ENCODE results near the gene SH2D3A. TPM values are rescaled to one million over a fixed set of nuclear protein-coding genes. Genes with fewer than 3 reads are reported as not detected.

Gene SH2D3A
- total RNA-seq, 1 experiment from 2014 or later: 75.7 TPM

- Histone ChIP-seq H3K4me1 (ENCODE audit: control insufficient read depth in 1 of 2, insufficient read depth in 2 of 2, low read length in 2 of 2) (peaks cover 13 to 15% of the 10 kb centered on the region in 2 experiments; a peak in 3 of 4 replicates), H3K27ac (ENCODE audit: low read depth, low read length) (no peak overlapping the region), H2AFZ (ENCODE audit: low read depth, low read length, poor library complexity, severe bottlenecking) (no peak overlapping the region), H3K27me3 (ENCODE audit: insufficient read depth, low read length) (no peaks in the 10 kb centered on the region), H3K36me3 (ENCODE audit: control insufficient read depth in 1 of 2, insufficient read depth in 2 of 2, low read length in 2 of 2) (no peaks in the 10 kb centered on the region), H3K4me2 (ENCODE audit: low read length) (no peak overlapping the region), H3K9me3 (ENCODE audit: control insufficient read depth in 1 of 2, insufficient read depth in 1 of 2, low read depth in 1 of 2, low read length in 2 of 2) (no peaks in the 10 kb centered on the region), H3K79me2 (ENCODE audit: insufficient read depth, low read length) (no peaks in the 10 kb centered on the region), H4K20me1 (ENCODE audit: insufficient read depth) (no peaks in the 10 kb centered on the region), H3K4me3 (replicated peaks in 1 of 2; ENCODE audit: low read depth in 1 of 2, low read length in 2 of 2) (no peak overlapping the region), H3K9ac (ENCODE audit: low read length) (no peak overlapping the region), H3K9me2 (ENCODE audit: insufficient read depth) (no peaks in the 10 kb centered on the region)
- ChIA-PET POLR2A (interaction anchor here (0.8 kb wide), 1 partner anchor 12 kb away, joined by 3 read pairs; no protein-coding TSS in a partner anchor), RAD21 (ENCODE audit: low non-redundant PET in 1 of 2, low total read pairs in 2 of 2, uncharacterized antibody in 2 of 2, unreplicated experiment in 2 of 2) (no interaction called here), CTCF (no interaction called here)
- TF ChIP-seq SIN3A (IDR thresholded peaks at IDR 0.05; ENCODE audit: low read depth): no peak
- TF ChIP-seq, protein P1, sequence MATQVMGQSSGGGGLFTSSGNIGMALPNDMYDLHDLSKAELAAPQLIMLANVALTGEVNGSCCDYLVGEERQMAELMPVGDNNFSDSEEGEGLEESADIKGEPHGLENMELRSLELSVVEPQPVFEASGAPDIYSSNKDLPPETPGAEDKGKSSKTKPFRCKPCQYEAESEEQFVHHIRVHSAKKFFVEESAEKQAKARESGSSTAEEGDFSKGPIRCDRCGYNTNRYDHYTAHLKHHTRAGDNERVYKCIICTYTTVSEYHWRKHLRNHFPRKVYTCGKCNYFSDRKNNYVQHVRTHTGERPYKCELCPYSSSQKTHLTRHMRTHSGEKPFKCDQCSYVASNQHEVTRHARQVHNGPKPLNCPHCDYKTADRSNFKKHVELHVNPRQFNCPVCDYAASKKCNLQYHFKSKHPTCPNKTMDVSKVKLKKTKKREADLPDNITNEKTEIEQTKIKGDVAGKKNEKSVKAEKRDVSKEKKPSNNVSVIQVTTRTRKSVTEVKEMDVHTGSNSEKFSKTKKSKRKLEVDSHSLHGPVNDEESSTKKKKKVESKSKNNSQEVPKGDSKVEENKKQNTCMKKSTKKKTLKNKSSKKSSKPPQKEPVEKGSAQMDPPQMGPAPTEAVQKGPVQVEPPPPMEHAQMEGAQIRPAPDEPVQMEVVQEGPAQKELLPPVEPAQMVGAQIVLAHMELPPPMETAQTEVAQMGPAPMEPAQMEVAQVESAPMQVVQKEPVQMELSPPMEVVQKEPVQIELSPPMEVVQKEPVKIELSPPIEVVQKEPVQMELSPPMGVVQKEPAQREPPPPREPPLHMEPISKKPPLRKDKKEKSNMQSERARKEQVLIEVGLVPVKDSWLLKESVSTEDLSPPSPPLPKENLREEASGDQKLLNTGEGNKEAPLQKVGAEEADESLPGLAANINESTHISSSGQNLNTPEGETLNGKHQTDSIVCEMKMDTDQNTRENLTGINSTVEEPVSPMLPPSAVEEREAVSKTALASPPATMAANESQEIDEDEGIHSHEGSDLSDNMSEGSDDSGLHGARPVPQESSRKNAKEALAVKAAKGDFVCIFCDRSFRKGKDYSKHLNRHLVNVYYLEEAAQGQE (IDR thresholded peaks at IDR 0.05; ENCODE audit: low read depth): no peak
- no peak for TF ChIP-seq ZFX (IDR thresholded peaks at IDR 0.05)
- TF ChIP-seq CEBPB (IDR thresholded peaks at IDR 0.05; ENCODE audit: low read depth): no peak
- TF ChIP-seq ATF3 (IDR thresholded peaks at IDR 0.05): no peak
- TF ChIP-seq SP1 (IDR thresholded peaks at IDR 0.05; ENCODE audit: low read depth): no peak
- TF ChIP-seq ELF1 (IDR thresholded peaks at IDR 0.05; ENCODE audit: borderline replicate concordance, low read depth): no peak
- TF ChIP-seq EZH2phosphoT487 (IDR thresholded peaks at IDR 0.05; ENCODE audit: borderline replicate concordance): no peak
- TF ChIP-seq CTCF (IDR thresholded peaks at IDR 0.05 in 2 of 3, conservative IDR thresholded peaks at IDR 0.05 in 1 of 3; ENCODE audit: borderline replicate concordance in 1 of 3, insufficient read depth in 1 of 3, low read depth in 2 of 3, low read length in 2 of 3): no peak
- TF ChIP-seq FOSL1 (IDR thresholded peaks at IDR 0.05; ENCODE audit: low read depth): no peak
- TF ChIP-seq POLR2AphosphoS5 (IDR thresholded peaks at IDR 0.05; ENCODE audit: low read depth, low read length): no peak
- TF ChIP-seq JUND (IDR thresholded peaks at IDR 0.05): no peak
- TF ChIP-seq, protein P2, sequence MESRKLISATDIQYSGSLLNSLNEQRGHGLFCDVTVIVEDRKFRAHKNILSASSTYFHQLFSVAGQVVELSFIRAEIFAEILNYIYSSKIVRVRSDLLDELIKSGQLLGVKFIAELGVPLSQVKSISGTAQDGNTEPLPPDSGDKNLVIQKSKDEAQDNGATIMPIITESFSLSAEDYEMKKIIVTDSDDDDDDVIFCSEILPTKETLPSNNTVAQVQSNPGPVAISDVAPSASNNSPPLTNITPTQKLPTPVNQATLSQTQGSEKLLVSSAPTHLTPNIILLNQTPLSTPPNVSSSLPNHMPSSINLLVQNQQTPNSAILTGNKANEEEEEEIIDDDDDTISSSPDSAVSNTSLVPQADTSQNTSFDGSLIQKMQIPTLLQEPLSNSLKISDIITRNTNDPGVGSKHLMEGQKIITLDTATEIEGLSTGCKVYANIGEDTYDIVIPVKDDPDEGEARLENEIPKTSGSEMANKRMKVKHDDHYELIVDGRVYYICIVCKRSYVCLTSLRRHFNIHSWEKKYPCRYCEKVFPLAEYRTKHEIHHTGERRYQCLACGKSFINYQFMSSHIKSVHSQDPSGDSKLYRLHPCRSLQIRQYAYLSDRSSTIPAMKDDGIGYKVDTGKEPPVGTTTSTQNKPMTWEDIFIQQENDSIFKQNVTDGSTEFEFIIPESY (IDR thresholded peaks at IDR 0.05; ENCODE audit: extremely low read depth, insufficient replicate concordance, low read length): no peak
- DNase-seq (ENCODE audit: low read depth, low spot score): no peak
- intact Hi-C loops (cut with micrococcal nuclease): no loop called here
- no peak for ATAC-seq
- BruUV-seq (replicated peaks): no TSS peak
Measured at GRCh38 chr19:6724631-6725492, 42.4 kb downstream of the SH2D3A start.

Measured in HCT116 (cell line).